ENCODE data around the gene NHLH2. TPM values are rescaled to one million over a fixed set of nuclear protein-coding genes. Genes with fewer than 3 reads are reported as not detected.

Gene NHLH2
- total and polyA plus RNA-seq, 4 donors = not detected

DNA sequence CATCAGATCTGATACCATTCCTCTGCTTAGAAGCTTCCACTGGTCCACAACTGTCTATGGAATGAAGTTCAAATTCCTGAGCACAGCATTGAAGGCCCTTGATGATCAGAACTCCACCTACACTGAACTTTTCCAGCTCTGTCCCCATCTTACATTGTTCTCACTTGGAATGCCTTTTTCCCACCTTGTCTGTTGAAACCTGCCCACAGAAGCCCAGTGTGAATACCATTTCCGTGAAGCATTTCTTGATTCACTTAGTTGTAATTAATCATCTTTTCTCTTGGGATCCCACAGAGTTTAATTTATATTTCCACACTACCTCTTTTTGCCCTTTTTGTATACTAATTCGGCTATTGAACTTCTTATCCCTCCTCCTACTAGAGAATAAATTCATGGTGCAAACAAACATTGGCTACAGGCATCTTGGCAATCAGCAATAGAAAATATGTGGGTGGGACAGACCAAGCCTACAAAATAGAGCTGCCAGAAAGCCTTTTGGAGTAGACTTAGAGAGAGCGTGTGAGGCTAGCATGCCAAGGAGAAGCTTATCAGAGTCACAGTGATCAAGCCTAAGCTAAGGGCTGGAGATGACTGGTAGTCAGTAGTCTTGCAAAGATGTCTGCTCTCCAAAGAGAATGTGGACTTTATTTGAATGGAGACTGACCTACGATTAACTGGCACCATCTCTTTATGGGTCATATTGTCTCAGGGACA, 26.1 kb downstream of the NHLH2 start:
- Histone ChIP-seq H3K27ac (ENCODE audit: low read depth in 1 of 2, low read length in 2 of 2) (no peak overlapping the region), H3K9ac (ENCODE audit: low read depth in 1 of 2, low read length in 2 of 2) (no peak overlapping the region), H3K9me3 (ENCODE audit: control insufficient read depth in 4 of 4, low read length in 3 of 4) (no peaks in the 10 kb centered on the region), H3K4me1 (ENCODE audit: control insufficient read depth in 4 of 4, insufficient read depth in 4 of 4, low read length in 3 of 4) (peaks cover 0 to 4% (median 1%) of the 10 kb centered on the region in 4 donors), H3K36me3 (ENCODE audit: control insufficient read depth in 4 of 4, insufficient read depth in 3 of 4, low read depth in 1 of 4, low read length in 3 of 4) (no peaks in the 10 kb centered on the region), H3K4me3 (ENCODE audit: low read depth in 1 of 3, low read length in 3 of 3) (no peak overlapping the region), H3K27me3 (ENCODE audit: control insufficient read depth in 4 of 4, insufficient read depth in 4 of 4, low read length in 3 of 4) (peaks cover 0 to 3% (median 0%) of the 10 kb centered on the region in 4 donors)
- no peak for DNase-seq (ENCODE audit: low spot score)
- TF ChIP-seq, protein P1, sequence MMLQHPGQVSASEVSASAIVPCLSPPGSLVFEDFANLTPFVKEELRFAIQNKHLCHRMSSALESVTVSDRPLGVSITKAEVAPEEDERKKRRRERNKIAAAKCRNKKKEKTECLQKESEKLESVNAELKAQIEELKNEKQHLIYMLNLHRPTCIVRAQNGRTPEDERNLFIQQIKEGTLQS (IDR thresholded peaks at IDR 0.05) = no peak
- TF ChIP-seq SP1 (IDR thresholded peaks at IDR 0.05) = no peak
- TF ChIP-seq FOXA2 (IDR thresholded peaks at IDR 0.05) = no peak
- TF ChIP-seq JUND (IDR thresholded peaks at IDR 0.05) = no peak
- TF ChIP-seq, protein P2, sequence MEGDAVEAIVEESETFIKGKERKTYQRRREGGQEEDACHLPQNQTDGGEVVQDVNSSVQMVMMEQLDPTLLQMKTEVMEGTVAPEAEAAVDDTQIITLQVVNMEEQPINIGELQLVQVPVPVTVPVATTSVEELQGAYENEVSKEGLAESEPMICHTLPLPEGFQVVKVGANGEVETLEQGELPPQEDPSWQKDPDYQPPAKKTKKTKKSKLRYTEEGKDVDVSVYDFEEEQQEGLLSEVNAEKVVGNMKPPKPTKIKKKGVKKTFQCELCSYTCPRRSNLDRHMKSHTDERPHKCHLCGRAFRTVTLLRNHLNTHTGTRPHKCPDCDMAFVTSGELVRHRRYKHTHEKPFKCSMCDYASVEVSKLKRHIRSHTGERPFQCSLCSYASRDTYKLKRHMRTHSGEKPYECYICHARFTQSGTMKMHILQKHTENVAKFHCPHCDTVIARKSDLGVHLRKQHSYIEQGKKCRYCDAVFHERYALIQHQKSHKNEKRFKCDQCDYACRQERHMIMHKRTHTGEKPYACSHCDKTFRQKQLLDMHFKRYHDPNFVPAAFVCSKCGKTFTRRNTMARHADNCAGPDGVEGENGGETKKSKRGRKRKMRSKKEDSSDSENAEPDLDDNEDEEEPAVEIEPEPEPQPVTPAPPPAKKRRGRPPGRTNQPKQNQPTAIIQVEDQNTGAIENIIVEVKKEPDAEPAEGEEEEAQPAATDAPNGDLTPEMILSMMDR (IDR thresholded peaks at IDR 0.05; ENCODE audit: low read depth, low read length, missing input control) = no peak
- TF ChIP-seq EGR1 (IDR thresholded peaks at IDR 0.05; ENCODE audit: low read depth in 2 of 2) = no peak
- TF ChIP-seq GABPA (IDR thresholded peaks at IDR 0.05 in 1 of 2, conservative IDR thresholded peaks at IDR 0.05 in 1 of 2) = no peak
- no peak for TF ChIP-seq HNF4G (IDR thresholded peaks at IDR 0.05)
- WGBS = 77% methylated on average over 4 of the region's 4 CpGs

DNA sequence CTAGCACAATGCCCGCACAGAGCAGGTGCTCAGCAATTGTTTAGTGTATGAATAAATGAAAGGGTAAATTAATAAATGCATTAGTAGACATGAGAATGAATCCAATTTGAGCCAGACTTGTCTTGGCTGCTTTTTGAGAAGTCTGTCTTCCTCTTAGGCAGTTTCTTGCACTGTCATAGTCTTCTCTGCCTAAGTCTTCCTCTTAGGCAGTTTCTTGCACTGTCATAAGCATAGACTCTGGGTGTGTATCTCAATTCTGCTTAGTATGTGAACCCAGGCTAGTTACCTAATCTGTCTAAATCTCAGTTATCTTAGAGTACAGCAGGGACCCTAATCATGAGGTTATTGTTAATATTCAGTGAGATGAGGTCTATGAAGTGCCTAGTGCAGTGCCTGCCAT, 27.2 kb downstream of the NHLH2 start:
- Histone ChIP-seq H3K4me3 (ENCODE audit: low read depth in 1 of 3, low read length in 3 of 3) (no peak overlapping the region), H3K27ac (ENCODE audit: low read depth in 1 of 2, low read length in 2 of 2) (no peak overlapping the region), H3K9ac (ENCODE audit: low read depth in 1 of 2, low read length in 2 of 2) (no peak overlapping the region), H3K4me1 (ENCODE audit: control insufficient read depth in 4 of 4, insufficient read depth in 4 of 4, low read length in 3 of 4) (peaks cover 0 to 4% (median 1%) of the 10 kb centered on the region in 4 donors), H3K27me3 (ENCODE audit: control insufficient read depth in 4 of 4, insufficient read depth in 4 of 4, low read length in 3 of 4) (no peaks in the 10 kb centered on the region), H3K9me3 (ENCODE audit: control insufficient read depth in 4 of 4, low read length in 3 of 4) (no peaks in the 10 kb centered on the region), H3K36me3 (ENCODE audit: control insufficient read depth in 4 of 4, insufficient read depth in 3 of 4, low read depth in 1 of 4, low read length in 3 of 4) (no peaks in the 10 kb centered on the region)
- DNase-seq (ENCODE audit: low spot score) = no peak
- 98% methylated on average over 1 of the region's 1 CpG for WGBS
- TF ChIP-seq YY1 (IDR thresholded peaks at IDR 0.05) = no peak
- TF ChIP-seq NR2F2 (IDR thresholded peaks at IDR 0.05) = no peak
- no peak for TF ChIP-seq FOXA2 (IDR thresholded peaks at IDR 0.05)
- TF ChIP-seq, protein P3, sequence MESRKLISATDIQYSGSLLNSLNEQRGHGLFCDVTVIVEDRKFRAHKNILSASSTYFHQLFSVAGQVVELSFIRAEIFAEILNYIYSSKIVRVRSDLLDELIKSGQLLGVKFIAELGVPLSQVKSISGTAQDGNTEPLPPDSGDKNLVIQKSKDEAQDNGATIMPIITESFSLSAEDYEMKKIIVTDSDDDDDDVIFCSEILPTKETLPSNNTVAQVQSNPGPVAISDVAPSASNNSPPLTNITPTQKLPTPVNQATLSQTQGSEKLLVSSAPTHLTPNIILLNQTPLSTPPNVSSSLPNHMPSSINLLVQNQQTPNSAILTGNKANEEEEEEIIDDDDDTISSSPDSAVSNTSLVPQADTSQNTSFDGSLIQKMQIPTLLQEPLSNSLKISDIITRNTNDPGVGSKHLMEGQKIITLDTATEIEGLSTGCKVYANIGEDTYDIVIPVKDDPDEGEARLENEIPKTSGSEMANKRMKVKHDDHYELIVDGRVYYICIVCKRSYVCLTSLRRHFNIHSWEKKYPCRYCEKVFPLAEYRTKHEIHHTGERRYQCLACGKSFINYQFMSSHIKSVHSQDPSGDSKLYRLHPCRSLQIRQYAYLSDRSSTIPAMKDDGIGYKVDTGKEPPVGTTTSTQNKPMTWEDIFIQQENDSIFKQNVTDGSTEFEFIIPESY (IDR thresholded peaks at IDR 0.05) = no peak
- no peak for TF ChIP-seq FOXA1 (IDR thresholded peaks at IDR 0.05)
- TF ChIP-seq, protein P4, sequence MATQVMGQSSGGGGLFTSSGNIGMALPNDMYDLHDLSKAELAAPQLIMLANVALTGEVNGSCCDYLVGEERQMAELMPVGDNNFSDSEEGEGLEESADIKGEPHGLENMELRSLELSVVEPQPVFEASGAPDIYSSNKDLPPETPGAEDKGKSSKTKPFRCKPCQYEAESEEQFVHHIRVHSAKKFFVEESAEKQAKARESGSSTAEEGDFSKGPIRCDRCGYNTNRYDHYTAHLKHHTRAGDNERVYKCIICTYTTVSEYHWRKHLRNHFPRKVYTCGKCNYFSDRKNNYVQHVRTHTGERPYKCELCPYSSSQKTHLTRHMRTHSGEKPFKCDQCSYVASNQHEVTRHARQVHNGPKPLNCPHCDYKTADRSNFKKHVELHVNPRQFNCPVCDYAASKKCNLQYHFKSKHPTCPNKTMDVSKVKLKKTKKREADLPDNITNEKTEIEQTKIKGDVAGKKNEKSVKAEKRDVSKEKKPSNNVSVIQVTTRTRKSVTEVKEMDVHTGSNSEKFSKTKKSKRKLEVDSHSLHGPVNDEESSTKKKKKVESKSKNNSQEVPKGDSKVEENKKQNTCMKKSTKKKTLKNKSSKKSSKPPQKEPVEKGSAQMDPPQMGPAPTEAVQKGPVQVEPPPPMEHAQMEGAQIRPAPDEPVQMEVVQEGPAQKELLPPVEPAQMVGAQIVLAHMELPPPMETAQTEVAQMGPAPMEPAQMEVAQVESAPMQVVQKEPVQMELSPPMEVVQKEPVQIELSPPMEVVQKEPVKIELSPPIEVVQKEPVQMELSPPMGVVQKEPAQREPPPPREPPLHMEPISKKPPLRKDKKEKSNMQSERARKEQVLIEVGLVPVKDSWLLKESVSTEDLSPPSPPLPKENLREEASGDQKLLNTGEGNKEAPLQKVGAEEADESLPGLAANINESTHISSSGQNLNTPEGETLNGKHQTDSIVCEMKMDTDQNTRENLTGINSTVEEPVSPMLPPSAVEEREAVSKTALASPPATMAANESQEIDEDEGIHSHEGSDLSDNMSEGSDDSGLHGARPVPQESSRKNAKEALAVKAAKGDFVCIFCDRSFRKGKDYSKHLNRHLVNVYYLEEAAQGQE (IDR thresholded peaks at IDR 0.05) = no peak
- TF ChIP-seq, protein P2 (IDR thresholded peaks at IDR 0.05; ENCODE audit: low read depth, low read length, missing input control) = no peak
- no peak for TF ChIP-seq GABPA (IDR thresholded peaks at IDR 0.05 in 1 of 2, conservative IDR thresholded peaks at IDR 0.05 in 1 of 2)
- TF ChIP-seq EGR1 (IDR thresholded peaks at IDR 0.05; ENCODE audit: low read depth in 2 of 2) = no peak
- no peak for TF ChIP-seq JUND (IDR thresholded peaks at IDR 0.05)
- TF ChIP-seq, protein P1 (IDR thresholded peaks at IDR 0.05) = no peak
- TF ChIP-seq, protein P5, sequence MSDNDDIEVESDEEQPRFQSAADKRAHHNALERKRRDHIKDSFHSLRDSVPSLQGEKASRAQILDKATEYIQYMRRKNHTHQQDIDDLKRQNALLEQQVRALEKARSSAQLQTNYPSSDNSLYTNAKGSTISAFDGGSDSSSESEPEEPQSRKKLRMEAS (IDR thresholded peaks at IDR 0.05) = no peak
- TF ChIP-seq HNF4A (conservative IDR thresholded peaks at IDR 0.05) = no peak
- TF ChIP-seq TAF1 (conservative IDR thresholded peaks at IDR 0.05) = no peak
- TF ChIP-seq SP1 (IDR thresholded peaks at IDR 0.05) = no peak
- TF ChIP-seq RXRA (IDR thresholded peaks at IDR 0.05) = no peak
- TF ChIP-seq HNF4G (IDR thresholded peaks at IDR 0.05) = no peak
